T-helper 17 cell (primary cell): ENCODE measurements around the gene HTT-AS. TPM values are rescaled to one million over a fixed set of nuclear protein-coding genes. Genes with fewer than 3 reads are reported as not detected.
"Not testable (repeated sequence)": the region's sequence is repeated elsewhere in the genome, so short reads cannot be mapped to it uniquely, and the experiment has no call there.

Experiments
- ATAC-seq: fragments of 150-1000 bp; cut with Tn5 transposase; 2 replicates; pipeline ENCODE4 v1.10.0; 2021; ENCODE audit warnings: mild to moderate bottlenecking, moderate library complexity
- DNase-seq, 3 donors: peaks; one replicate each; pipeline versions ENCODE4 v3.0.0 to v3.0.0-alpha.2; 2020 to 2021
- H3K9me3 ChIP-seq: one replicate; pipeline ENCODE4 v1.7.0; 2013; ENCODE audit warnings: low read length, mild to moderate bottlenecking; ENCODE audit not compliant: control insufficient read depth, poor library complexity, severe bottlenecking
- H3K27ac Mint-ChIP-seq: one replicate; pipeline ENCODE4 v1.8.0; 2022; ENCODE audit warnings: mild to moderate bottlenecking, moderate library complexity, mixed read lengths
- H3K27me3 Mint-ChIP-seq: one replicate; pipeline ENCODE4 v1.8.0; 2022; ENCODE audit warnings: mixed read lengths
- H3K36me3 Mint-ChIP-seq: one replicate; pipeline ENCODE4 v1.8.0; 2022; ENCODE audit warnings: low read depth, mixed read lengths
- H3K4me1 Mint-ChIP-seq: one replicate; pipeline ENCODE4 v1.8.0; 2022; ENCODE audit warnings: mild to moderate bottlenecking, mixed read lengths
- H3K4me3 Mint-ChIP-seq: one replicate; pipeline ENCODE4 v1.8.0; 2022; ENCODE audit warnings: mild to moderate bottlenecking, moderate library complexity, mixed read lengths
- total RNA-seq, 4 donors: library from RNA in 2 of 4; stranded (reverse) in 2 of 4; gene quantifications; one replicate each; pipeline ENCODE4 v1.2.3 and lab custom pipeline; 2022 to 2026

Gene HTT-AS
- total RNA-seq, 2 donors from 2014 or later: not detected

DNA sequence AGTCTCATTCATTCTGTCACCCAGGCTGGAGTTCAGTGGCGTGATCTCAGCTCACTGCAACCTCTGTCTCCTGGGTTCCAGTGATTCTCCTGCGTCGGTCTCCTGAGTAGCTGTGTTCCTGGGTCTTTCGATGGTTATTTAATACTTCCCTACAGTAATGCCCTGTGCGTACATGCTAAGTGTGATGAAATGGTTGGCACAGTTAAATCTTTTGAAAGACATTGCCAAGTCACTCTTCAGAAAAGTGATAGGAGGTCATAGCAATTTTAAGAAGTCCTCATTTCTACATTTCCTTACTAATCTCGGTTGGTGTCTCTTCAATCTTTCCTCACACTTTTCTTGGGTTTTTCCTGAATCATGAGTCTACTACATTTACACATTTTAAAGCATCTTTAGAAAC is 14.4 kb downstream of the HTT-AS start:
- peaks cover 5% of the 10 kb centered on the region for H3K36me3 Mint-ChIP-seq
- peaks cover 27% of the 10 kb centered on the region for H3K27me3 Mint-ChIP-seq
- H3K27ac Mint-ChIP-seq: no peak overlapping the region

DNA sequence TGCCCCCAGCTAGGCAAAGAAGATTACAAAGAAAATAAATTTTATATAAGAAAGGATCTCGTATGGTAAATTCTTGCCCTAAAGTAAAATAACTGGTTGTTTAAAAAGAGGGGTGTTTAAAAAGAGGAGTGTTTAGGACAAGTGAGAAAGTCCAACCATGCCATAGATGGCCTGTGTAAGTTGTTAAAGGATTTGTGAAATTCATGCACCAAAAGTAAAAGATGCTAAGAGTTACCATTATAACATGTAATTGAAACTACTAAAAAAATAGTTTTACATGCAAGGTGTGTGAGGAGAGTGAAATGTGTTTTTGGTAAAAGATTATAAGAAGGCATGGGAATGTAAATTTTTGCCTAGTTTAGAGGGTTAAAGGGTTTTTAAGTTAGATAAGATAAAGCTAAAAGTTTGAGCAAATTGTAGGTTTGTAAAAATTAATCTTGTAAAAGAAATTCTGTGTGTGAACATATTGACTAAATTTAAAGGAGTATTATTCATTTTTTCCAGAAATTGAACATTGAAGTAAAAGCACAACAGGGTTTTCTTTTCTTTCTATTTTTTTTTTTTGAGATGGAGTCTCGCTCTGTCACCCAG is 20.1 kb downstream of the HTT-AS start:
- no peaks in the 10 kb centered on the region for H3K9me3 ChIP-seq
- Mint-ChIP-seq H3K4me3 (no peak overlapping the region), H3K27me3 (peaks cover 5% of the 10 kb centered on the region), H3K27ac (no peak overlapping the region), H3K36me3 (no peaks in the 10 kb centered on the region), H3K4me1 (no peaks in the 10 kb centered on the region)
- no peak for ATAC-seq
- DNase-seq: no peak

More for the DNA sequence above, 14.4 kb downstream of the HTT-AS start:
- no peak overlapping the region for H3K4me3 Mint-ChIP-seq
- H3K9me3 ChIP-seq: no peaks in the 10 kb centered on the region
- DNase-seq (no peak), ATAC-seq (no peak)
- H3K4me1 Mint-ChIP-seq: peaks cover 12% of the 10 kb centered on the region

DNA sequence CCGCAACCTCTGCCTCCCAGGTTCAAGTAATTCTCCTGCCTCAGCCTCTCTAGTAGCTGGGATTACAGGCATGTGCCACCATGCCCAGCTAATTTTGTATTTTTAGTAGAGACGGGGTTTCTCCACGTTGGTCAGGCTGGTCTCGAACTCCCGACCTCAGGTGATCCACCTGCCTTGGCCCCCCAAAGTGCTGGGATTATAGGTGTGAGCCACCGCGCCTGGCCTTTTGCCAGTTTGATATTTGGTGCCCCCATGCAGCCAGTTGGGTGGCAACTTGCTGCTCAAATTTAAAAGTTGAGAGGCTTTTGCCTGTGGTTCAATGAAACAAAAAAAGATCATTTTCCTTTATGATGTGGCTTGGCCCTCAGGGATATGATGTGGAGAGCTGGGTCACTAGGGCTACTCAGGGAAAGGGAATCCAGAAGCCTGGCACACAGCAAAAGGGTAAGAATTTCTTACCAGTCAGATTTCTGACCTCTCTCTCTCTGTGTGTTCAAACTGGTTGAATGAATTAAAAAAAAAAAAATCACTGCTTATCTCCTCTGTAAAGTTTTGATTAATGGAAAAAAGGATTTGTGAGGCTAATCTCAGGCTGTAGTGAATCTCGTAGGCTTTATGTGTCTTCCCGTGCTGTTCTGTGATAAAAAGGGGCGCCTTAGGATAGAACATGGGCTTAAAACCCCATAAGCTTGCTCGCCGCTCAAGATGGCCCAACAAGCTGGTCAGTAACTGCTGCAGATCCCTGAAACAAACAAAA is 23.0 kb downstream of the HTT-AS start:
- H3K4me3 Mint-ChIP-seq, DNase-seq, H3K9me3 ChIP-seq, H3K36me3 Mint-ChIP-seq, H3K4me1 Mint-ChIP-seq, H3K27me3 Mint-ChIP-seq, ATAC-seq: not testable (repeated sequence)
- peak overlapping the region; percentile 27 for H3K27ac Mint-ChIP-seq

DNA sequence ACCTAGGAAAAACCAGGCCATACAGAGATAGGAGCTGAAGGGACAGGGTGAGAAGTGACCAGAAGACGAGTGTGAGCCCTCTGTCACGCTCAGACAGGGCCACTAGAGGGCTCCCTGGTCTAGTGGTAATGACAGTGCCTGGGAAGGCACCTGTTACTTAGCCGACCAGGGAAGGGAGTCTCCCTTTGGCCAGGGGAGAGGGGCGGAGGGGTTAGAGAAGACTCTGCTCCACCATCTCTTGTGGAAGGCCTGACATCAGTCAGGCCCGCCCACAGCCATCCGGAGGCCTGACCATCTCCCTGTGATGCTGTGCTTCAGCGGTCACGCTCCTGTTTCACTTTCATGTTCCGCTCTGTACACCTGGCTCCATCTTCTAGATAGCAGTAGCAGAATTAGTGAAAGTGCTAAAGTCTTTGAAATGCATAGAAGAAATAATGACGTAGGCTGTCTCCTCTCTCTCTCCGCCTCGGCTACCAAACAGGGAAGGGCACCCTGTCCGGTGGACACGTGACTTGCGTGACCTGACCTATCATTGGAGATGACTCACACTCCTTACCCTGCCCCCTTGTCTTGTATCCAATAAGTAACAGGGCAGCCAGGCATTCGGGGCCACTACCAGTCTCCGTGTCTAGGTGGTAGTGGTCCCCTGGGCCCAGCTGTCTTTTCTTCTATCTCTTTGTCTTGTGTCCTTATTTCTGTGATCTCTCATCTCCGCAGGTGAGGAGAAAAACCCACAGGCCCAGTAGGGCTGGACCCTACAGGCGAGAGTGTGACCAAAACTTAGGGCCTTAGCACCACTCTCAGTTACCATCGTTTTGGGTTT is 26.7 kb downstream of the HTT-AS start:
- DNase-seq (peak; percentile 46 to 58 (median 50)), ATAC-seq (peak; percentile 84)
- H3K36me3 Mint-ChIP-seq: no peaks in the 10 kb centered on the region
- peak overlapping the region; percentile 87 for H3K4me3 Mint-ChIP-seq
- H3K4me1 Mint-ChIP-seq: peaks cover 20% of the 10 kb centered on the region
- peak overlapping the region; percentile 85 for H3K27ac Mint-ChIP-seq
- H3K9me3 ChIP-seq: no peaks in the 10 kb centered on the region
- peaks cover 5% of the 10 kb centered on the region for H3K27me3 Mint-ChIP-seq

DNA sequence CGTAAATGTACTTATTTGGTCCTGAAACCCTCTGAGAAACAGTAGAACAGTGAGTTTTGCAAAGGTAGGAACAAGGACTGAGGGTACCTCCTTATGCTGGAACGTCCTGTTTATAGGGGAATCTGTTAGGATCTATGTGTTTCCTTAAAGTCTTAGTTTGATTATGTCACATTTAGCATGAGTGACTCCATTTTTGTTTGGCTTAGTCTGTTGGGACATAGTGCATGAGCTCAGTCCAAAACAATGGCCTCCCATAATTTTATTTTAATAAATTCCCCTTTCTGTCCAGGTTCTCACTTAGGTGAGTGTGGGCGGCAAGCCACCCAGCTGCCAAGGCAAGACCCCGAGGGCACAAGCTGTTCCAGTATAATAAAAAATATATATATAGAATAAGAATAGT is 27.7 kb downstream of the HTT-AS start:
- Mint-ChIP-seq H3K27me3 (peaks cover 7% of the 10 kb centered on the region), H3K27ac (no peak overlapping the region), H3K4me3 (no peak overlapping the region), H3K36me3 (no peaks in the 10 kb centered on the region), H3K4me1 (peaks cover 21% of the 10 kb centered on the region)
- DNase-seq (no peak), ATAC-seq (no peak)
- H3K9me3 ChIP-seq: no peaks in the 10 kb centered on the region

DNA sequence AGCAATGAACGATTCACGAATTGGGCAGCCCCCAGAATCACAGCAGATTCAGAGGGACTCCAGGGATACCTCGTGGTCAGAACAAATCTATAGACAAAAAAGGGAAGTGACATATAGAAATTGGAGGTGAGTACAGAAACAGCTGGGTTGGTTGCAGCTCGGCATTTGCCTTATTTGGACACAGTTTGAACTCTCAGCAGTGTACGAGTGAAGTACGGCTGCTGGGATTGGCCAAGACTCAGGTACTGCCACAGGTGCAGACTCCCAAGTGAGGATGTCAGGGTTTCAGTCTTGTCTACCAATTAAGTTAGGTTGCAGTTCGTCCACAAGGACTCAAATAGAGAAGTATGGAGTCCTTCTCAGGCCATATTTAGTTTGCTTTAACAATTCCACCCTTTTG is 28.2 kb downstream of the HTT-AS start:
- Mint-ChIP-seq H3K27ac (peak overlapping the region; percentile 19), H3K4me3 (no peak overlapping the region), H3K36me3 (no peaks in the 10 kb centered on the region), H3K4me1 (peaks cover 21% of the 10 kb centered on the region), H3K27me3 (peaks cover 6% of the 10 kb centered on the region)
- no peak for DNase-seq
- H3K9me3 ChIP-seq: no peaks in the 10 kb centered on the region
- ATAC-seq: no peak

DNA sequence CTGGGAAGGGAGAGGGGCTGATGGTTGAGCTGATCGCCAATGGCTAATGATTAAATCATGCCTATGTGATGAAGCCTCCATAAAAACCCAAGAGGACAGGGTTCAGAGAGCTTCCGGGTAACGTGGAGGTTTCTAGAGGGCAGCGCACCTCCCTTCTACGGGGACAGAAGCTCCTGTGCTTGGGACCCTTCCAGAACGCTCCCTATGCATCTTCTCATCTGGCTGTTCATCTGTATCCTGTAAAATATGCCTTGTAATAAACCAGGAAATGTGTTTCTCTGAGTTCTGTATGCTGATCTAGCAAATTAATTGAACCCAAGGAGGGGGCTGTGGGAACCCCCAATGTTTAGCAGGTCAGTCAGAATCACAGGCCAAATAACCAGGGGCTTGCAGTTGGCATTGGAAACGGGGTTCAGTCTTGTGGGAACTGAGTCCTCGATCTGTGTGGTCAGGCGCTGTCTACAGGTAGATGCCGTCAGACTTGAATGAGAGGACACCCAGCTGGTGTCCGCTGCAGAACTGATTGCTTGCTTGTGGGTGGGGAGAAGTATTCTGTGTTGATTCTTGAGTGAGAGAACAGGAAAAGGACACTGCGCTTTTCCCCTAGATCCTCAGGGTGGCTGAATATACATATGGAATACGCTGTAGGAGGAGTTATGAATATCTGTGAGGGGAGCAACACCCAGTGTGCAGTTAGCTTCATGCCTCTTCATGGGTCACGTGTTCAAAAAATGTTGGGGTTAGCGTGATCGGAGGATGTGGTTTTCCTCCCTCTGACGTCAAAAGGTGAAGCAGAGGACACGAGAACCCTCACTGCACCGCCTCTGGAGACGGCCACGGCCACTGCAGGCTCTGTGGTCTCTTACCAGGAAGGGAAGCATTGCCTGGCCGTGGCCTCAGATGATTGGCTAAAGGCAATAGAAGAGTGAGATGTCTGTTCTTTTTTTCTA is 29.2 kb downstream of the HTT-AS start:
- peak overlapping the region; percentile 32 for H3K4me3 Mint-ChIP-seq
- H3K4me1 Mint-ChIP-seq: peaks cover 23% of the 10 kb centered on the region
- H3K36me3 Mint-ChIP-seq: no peaks in the 10 kb centered on the region
- ATAC-seq: peak; percentile 73
- H3K9me3 ChIP-seq: no peaks in the 10 kb centered on the region
- H3K27me3 Mint-ChIP-seq: peaks cover 6% of the 10 kb centered on the region
- peak; percentile 35 to 60 (median 59) for DNase-seq
- peak overlapping the region; percentile 19 for H3K27ac Mint-ChIP-seq

DNA sequence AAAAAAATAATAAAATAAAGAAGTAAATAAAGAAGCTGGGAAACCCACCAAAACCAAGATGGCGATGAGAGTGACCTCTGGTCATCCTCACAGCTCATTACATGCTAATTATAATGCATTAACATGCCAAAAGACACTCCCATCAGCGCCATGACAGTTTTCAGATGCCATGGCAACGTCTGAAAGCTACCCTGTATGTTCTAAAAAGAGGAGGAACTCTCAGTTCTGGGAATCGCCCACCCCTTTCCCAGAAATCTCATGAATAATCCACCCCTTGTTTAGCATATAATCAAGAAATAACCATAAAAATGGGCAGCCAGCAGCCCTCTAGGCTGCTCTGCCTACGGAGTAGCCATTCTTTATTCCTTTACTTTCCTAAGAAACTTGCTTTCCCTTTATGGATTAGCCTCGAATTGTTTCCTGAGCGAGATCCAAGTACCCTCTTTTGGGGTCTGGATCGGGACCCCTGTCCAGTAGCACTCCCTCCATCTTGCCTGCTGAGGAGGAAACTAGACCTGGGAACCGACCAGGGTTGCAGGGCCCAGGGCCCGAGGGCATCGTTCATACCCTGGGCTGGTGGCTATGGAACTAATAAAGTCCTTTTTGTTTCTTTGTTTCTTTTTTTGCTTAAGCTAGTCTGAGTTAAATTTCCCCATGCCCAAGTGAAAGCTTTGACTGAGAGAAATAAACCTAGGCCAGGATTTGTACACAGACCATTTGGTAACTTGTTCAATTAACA is 30.9 kb downstream of the HTT-AS start:
- H3K4me3 Mint-ChIP-seq: no peak overlapping the region
- H3K27ac Mint-ChIP-seq: no peak overlapping the region
- no peaks in the 10 kb centered on the region for H3K36me3 Mint-ChIP-seq
- H3K27me3 Mint-ChIP-seq: peaks cover 6% of the 10 kb centered on the region
- peaks cover 23% of the 10 kb centered on the region for H3K4me1 Mint-ChIP-seq
- DNase-seq (no peak), ATAC-seq (no peak)
- no peaks in the 10 kb centered on the region for H3K9me3 ChIP-seq

DNA sequence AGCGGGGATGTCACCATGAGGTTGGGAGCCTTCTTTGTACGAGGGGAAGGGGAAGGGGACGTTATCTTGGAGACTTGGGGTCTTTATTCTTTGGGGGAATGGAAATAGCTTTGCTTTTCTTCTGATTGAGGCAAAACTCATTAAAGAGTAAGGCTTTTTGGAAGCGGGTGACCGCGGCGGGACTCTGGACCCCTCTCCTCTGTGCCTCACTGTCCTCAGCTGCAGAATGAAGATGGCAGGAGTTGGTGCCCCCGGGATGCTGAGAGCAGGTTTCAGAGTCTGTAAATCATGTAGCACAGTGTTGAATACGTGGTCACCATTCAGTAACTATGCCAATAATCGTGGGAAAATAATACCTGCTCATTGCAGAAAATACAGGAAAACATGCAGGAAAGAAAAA is 32.1 kb downstream of the HTT-AS start:
- H3K4me3 Mint-ChIP-seq: peak overlapping the region; percentile 89
- H3K27me3 Mint-ChIP-seq: peaks cover 8% of the 10 kb centered on the region
- no peaks in the 10 kb centered on the region for H3K36me3 Mint-ChIP-seq
- DNase-seq (no peak), ATAC-seq (no peak)
- peak overlapping the region; percentile 32 for H3K27ac Mint-ChIP-seq
- H3K4me1 Mint-ChIP-seq: peaks cover 24% of the 10 kb centered on the region
- H3K9me3 ChIP-seq: no peaks in the 10 kb centered on the region

DNA sequence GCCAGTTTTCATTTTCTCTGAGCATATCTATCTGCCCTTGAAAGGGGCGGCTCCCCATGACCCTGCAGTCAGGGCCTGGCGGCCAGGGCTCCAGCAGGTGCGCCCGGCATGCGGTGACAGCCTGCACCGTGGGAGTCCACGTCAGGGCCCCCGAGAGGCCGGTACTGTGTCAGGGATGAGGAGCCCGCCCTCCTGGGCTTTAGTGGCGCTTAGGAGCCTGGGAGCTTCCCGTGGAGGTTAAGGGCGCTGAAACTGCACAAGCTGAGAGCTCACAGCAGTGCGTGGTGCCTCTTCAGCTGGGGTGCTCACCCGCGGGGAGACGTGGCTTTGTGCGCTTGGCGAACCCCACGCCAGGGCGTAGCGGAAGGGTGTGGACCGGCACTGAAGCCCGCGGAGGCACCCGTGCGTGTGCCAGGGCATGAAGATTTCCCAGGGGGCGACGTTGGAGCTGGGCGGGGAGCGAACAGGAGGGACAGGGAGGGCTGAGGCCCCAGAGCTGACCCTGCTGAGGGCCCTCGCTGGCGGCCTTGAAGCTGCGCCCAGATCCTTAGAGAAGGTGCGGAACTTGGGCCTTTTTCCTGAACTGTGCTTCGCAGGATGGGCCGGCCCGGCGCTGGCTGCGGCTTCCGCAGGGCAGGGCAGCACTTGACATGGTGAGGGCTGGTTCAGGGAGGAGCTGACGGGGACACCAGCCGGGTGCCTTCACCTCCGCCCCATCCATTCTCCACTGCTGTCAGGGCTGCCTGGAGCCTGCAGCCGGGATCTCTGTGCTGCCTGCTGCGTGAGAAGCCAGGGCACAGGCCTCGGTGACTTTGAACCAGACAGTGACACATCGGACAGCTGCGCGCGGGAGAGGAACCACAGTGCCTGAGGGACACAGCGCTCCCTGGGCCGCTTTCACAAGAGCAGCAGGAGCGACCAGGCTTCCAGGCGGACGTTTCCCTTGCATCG is 32.9 kb downstream of the HTT-AS start:
- H3K27me3 Mint-ChIP-seq: peaks cover 13% of the 10 kb centered on the region
- no peaks in the 10 kb centered on the region for H3K36me3 Mint-ChIP-seq
- ATAC-seq: peak; percentile 48
- H3K27ac Mint-ChIP-seq: peak overlapping the region; percentile 32
- DNase-seq: peak in 2 of 3 donors; percentile 13 to 14
- peaks cover 29% of the 10 kb centered on the region for H3K4me1 Mint-ChIP-seq
- no peaks in the 10 kb centered on the region for H3K9me3 ChIP-seq
- peak overlapping the region; percentile 89 for H3K4me3 Mint-ChIP-seq

DNA sequence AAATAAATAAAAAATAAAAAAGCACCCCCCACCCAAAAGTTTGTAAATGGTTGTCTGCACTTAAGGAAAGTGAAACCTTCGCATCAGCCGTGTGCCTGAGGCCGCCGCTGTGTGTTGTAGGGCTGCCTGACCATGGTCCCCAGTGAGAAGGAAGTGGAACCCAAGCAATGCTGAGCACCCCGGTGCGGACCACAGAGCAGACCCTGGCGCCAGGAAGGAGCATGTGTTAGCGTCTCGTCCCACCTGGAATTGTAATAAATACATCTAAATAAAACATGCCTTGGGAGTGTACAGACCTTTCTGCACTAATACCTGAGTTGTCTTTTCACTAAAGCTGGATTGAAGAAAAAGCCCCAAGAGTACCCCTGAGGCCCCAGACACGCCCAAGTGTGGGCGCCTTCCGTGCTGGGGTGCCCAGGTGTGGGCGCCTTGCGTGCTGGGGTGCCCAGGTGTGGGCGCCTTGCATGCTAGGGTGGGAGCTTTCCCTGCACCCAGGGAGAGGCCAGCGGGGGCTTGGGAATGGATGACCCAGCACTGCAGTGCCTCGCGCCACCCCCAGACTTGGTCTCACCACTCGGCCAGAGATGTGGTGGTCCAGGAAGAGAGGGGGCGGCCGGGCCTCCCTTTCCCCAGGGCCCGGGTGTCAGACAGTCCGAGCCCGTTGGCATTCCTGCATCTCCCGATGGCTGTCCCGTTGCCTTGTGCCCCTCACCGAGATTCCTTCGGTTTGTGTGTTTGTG is 33.7 kb downstream of the HTT-AS start:
- DNase-seq: no peak
- H3K4me3 Mint-ChIP-seq: peak overlapping the region; percentile 89
- no peaks in the 10 kb centered on the region for H3K9me3 ChIP-seq
- no peak for ATAC-seq
- H3K4me1 Mint-ChIP-seq: peaks cover 28% of the 10 kb centered on the region
- H3K36me3 Mint-ChIP-seq: no peaks in the 10 kb centered on the region
- H3K27me3 Mint-ChIP-seq: peaks cover 13% of the 10 kb centered on the region
- no peak overlapping the region for H3K27ac Mint-ChIP-seq
